GM19468 (cell line): Measurements from ENCODE around the gene PCDHB7.
"Not testable (repeated sequence)": the region's sequence is repeated elsewhere in the genome, so short reads cannot be mapped to it uniquely, and the experiment has no call there.

Source experiments
- ATAC-seq: cut with Tn5 transposase; IDR thresholded peaks from one replicate; pipeline ENCODE4 v1.9.1; 2021; ENCODE audit warnings: mild to moderate bottlenecking, moderate library complexity, moderate number of reproducible peaks; ENCODE audit not compliant: unreplicated experiment; ENCODE audit errors: extremely low read depth

PCDHB7 gene

GRCh38 chr5:141172381-141173204 lies at the start of gene PCDHB7:
PCDHB7 (plus strand) TSS chr5:141172644; CDS start chr5:141172836, 192 bp downstream.
- ATAC-seq = no peak

DNA sequence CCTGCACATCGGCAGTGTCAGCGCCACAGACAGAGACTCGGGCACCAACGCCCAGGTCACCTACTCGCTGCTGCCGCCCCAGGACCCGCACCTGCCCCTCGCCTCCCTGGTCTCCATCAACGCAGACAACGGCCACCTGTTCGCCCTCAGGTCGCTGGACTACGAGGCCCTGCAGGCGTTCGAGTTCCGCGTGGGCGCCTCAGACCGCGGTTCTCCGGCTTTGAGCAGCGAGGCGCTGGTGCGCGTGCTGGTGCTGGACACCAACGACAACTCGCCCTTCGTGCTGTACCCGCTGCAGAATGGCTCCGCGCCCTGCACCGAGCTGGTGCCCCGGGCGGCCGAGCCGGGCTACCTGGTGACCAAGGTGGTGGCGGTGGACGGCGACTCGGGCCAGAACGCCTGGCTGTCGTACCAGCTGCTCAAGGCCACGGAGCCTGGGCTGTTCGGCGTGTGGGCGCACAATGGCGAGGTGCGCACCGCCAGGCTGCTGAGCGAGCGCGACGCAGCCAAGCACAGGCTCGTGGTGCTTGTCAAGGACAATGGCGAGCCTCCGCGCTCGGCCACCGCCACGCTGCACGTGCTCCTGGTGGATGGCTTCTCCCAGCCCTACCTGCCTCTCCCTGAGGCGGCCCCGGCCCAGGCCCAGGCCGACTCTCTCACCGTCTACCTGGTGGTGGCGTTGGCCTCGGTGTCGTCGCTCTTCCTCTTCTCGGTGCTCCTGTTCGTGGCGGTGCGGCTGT lies 48.9 kb upstream of the PCDHB7 start:
- ATAC-seq = not testable (repeated sequence)

- no peak for ATAC-seq
Observed at GRCh38 chr5:141127305-141127704, 45.1 kb upstream of the PCDHB7 start.

GRCh38 chr5:141135030-141135717 lies 37.3 kb upstream of the PCDHB7 start, which contains the start of gene PCDHB5:
PCDHB5 (plus strand) TSS chr5:141135206; CDS start chr5:141135435, 229 bp downstream.
- no peak for ATAC-seq

DNA sequence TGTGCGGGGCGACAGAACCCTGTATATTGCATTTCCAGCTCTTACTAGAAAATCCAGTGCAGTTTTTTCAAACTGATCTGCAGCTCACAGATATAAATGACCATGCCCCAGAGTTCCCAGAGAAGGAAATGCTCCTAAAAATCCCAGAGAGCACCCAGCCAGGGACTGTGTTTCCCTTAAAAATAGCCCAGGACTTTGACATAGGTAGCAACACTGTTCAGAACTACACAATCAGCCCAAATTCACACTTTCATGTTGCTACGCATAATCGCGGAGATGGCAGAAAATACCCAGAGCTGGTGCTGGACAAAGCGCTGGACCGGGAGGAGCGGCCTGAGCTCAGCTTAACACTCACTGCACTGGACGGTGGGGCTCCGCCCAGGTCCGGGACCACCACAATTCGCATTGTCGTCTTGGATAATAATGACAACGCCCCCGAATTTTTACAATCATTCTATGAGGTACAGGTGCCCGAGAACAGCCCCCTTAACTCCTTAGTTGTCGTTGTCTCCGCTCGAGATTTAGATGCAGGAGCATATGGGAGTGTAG lies 36.7 kb upstream of the PCDHB7 start:
- no peak for ATAC-seq

- ATAC-seq = not testable (repeated sequence)
Observed at GRCh38 chr5:141137346-141137745, 35.1 kb upstream of the PCDHB7 start.

DNA sequence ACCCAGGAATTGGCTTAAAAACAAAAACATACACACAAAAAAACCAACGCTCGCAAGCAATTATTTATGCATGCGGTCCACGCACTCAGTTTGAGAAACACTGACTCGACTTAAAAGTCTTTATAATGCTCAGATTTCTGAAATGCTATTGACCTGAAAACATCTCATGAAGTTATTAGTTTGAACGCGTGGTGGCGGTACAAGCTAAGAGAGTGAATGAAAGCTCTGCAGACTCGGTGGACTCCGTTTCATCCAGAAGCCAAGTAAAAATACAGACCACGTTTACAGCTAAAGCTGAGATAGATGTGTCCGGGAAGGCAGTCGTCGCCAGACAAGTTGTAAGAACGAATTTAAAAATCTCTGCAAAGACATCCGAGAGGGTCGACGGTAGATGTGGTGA lies 22.6 kb upstream of the PCDHB7 start, which contains the start of gene PCDHB6:
TSS of gene PCDHB6 (plus strand) at position 246 of the 400 bp plus-strand sequence. CDS start 201 bp downstream, outside the sequence.
- no peak for ATAC-seq

GRCh38 chr5:141150224-141150992 lies 22.0 kb upstream of the PCDHB7 start:
- ATAC-seq = no peak

GRCh38 chr5:141150993-141151325 lies 21.5 kb upstream of the PCDHB7 start:
- ATAC-seq = no peak

DNA sequence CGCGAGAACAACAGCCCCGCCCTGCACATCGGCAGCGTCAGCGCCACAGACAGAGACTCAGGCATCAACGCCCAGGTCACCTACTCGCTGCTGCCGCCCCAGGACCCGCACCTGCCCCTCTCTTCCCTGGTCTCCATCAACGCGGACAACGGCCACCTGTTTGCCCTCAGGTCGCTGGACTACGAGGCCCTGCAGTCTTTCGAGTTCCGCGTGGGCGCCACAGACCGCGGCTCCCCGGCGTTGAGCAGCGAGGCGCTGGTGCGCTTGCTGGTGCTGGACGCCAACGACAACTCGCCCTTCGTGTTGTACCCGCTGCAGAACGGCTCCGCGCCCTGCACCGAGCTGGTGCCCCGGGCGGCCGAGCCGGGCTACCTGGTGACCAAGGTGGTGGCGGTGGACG lies 20.8 kb upstream of the PCDHB7 start:
- not testable (repeated sequence) for ATAC-seq

GRCh38 chr5:141152096-141152495 lies 20.3 kb upstream of the PCDHB7 start:
- not testable (repeated sequence) for ATAC-seq

DNA sequence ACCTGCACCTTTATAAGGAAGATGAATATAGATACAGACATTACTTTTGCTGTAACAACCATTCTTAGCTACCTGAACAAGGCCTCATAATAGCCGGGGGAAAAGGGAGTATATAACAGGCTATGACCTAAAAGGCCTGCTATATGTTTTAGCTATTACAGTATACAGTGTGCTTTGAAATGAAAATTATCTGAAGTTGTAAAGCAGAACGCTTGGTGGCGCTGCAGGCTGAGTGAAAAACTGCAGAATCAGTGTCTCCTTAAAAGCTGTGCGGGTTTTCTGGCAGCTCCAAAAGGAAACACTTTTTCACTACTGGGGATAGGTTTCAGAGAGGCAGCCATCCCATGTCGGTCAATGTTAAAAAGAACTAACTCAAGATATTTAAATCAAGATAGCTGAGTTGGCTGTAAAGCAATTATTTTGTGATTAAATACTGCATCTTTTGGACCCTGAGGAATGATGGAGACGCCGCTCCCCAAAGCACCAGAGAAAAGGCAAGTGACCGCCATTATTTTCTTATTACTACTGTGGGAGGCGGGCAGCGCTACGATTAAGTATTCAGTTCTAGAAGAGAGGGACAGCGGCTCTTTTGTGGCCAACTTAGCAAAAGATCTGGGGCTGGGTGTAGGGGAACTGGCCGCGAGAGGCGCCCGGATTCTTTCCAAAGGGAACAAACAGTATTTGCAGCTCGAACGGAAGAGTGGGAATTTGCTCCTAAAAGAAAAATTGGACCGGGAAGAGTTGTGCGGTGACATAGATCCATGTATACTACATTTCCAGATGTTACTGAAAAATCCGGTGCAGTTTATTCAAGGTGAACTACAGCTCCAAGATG lies 16.7 kb upstream of the PCDHB7 start:
- no peak for ATAC-seq

DNA sequence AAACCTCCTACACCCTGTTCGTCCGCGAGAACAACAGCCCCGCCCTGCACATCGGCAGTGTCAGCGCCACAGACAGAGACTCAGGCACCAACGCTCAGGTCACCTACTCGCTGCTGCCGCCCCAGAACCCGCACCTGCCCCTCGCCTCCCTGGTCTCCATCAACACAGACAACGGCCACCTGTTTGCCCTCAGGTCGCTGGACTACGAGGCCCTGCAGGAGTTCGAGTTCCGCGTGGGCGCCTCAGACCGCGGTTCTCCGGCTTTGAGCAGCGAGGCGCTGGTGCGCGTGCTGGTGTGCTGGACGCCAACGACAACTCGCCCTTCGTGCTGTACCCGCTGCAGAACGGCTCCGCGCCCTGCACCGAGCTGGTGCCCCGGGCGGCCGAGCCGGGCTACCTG lies 15.1 kb upstream of the PCDHB7 start:
- ATAC-seq = not testable (repeated sequence)

DNA sequence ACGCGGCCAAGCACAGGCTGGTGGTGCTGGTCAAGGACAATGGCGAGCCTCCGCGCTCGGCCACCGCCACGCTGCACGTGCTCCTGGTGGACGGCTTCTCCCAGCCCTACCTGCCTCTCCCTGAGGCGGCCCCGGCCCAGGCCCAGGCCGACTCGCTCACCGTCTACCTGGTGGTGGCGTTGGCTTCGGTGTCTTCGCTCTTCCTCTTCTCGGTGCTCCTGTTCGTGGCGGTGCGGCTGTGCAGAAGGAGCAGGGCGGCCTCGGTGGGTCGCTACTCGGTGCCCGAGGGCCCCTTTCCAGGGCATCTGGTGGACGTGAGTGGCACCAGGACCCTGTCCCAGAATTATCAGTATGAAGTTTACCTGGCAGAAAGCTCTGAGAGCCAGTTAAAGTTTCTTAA lies 14.5 kb upstream of the PCDHB7 start:
- ATAC-seq = not testable (repeated sequence)

DNA sequence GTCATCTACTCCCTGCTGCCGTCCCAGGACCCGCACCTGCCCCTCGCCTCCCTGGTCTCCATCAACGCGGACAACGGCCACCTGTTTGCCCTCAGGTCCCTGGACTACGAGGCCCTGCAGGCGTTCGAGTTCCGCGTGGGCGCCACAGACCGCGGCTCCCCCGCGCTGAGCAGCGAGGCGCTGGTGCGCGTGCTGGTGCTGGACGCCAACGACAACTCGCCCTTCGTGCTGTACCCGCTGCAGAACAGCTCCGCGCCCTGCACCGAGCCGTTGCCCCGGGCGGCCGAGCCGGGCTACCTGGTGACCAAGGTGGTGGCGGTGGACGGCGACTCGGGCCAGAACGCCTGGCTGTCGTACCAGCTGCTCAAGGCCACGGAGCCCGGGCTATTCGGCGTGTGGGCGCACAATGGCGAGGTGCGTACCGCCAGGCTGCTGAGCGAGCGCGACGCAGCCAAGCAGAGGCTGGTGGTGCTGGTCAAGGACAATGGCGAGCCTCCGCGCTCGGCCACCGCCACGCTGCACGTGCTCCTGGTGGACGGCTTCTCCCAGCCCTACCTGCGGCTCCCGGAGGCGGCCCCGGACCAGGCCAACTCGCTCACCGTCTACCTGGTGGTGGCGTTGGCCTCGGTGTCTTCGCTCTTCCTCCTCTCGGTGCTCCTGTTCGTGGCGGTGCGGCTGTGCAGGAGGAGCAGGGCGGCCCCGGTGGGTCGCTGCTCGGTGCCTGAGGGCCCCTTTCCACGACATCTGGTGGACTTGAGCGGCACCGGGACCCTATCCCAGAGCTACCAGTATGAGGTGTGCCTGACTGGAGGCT lies 2.1 kb downstream of the PCDHB7 start:
- ATAC-seq = not testable (repeated sequence)

DNA sequence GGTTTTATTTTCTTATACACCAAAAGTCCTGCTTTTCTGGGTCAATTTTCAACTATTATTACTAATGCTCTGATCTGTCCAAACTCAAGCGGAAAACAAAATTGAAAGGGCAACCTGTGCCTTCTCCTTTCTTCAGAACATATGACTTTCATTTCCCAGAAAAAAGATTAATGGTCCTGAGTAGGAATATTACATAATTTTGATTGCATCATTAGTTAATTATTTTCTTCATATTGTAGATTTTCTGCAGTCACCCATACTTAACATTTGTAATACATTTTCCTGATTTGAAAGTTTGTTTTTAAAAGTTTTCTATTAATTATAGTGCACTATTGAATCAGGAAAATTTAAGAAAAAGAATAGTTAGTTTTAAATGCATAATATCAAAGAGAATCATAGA lies 3.5 kb downstream of the PCDHB7 start:
- no peak for ATAC-seq

GRCh38 chr5:141177577-141178191 lies 5.2 kb downstream of the PCDHB7 start, which contains the start of gene PCDHB8:
PCDHB8 (plus strand) TSS chr5:141177790; CDS start chr5:141178035, 245 bp downstream.
- ATAC-seq = not testable (repeated sequence)
